ENCODE results near the gene SLC38A8.

- TF ChIP-seq POLR2AphosphoS5 (IDR thresholded peaks at IDR 0.05; ENCODE audit: borderline replicate concordance, low read depth, low read length) = no peak
- TF ChIP-seq EZH2 (IDR thresholded peaks at IDR 0.05) = no peak
Observed at GRCh38 chr16:84067640-84068039, 25.0 kb upstream of the SLC38A8 start.
